GM23248 (cell line): Measurements from ENCODE around the gene SLC6A20. TPM values are rescaled to one million over a fixed set of nuclear protein-coding genes. Genes with fewer than 3 reads are reported as not detected.
A peak's percentile ranks its signal among the peaks of the same experiment; 100 is the strongest.

Experiments
- DNase-seq: peaks from one replicate; pipeline ENCODE4 v3.0.0-alpha.2; 2015
- H2AFZ ChIP-seq: fragments of 200-600 bp; sonication (generic); 2 replicates; pipeline ENCODE4 v1.6.1; 2016; ENCODE audit warnings: antibody characterized with exemption
- H3F3A ChIP-seq: fragments of 200-600 bp; sonication (generic); 2 replicates; pipeline ENCODE4 v1.6.1; 2016; ENCODE audit warnings: mild to moderate bottlenecking, antibody characterized with exemption, mixed run types; ENCODE audit not compliant: insufficient read depth
- H3K27ac ChIP-seq: fragments of 200-600 bp; sonication (generic); 2 replicates; pipeline ENCODE4 v1.5.1; 2016; ENCODE audit warnings: mild to moderate bottlenecking
- H3K27me3 ChIP-seq: fragments of 200-600 bp; sonication (generic); replicated peaks from 2 replicates; pipeline ENCODE4 v1.6.1; 2016; ENCODE audit warnings: mild to moderate bottlenecking; ENCODE audit not compliant: insufficient read depth
- H3K36me3 ChIP-seq: fragments of 200-600 bp; sonication (generic); 2 replicates; pipeline ENCODE4 v1.6.1; 2016; ENCODE audit warnings: low read depth, mild to moderate bottlenecking
- H3K4me1 ChIP-seq: fragments of 200-600 bp; sonication (generic); 2 replicates; pipeline ENCODE4 v1.6.1; 2016; ENCODE audit warnings: mild to moderate bottlenecking; ENCODE audit not compliant: insufficient read depth
- H3K4me2 ChIP-seq: fragments of 200-600 bp; sonication (generic); one replicate; pipeline ENCODE4 v1.6.1; 2016; ENCODE audit warnings: mild to moderate bottlenecking; ENCODE audit not compliant: unreplicated experiment
- H3K4me3 ChIP-seq: fragments of 200-600 bp; sonication (generic); 2 replicates; pipeline ENCODE4 v1.5.1; 2016; ENCODE audit warnings: mild to moderate bottlenecking
- H3K79me2 ChIP-seq: fragments of 200-600 bp; sonication (generic); 2 replicates; pipeline ENCODE4 v1.6.1; 2016; ENCODE audit warnings: mild to moderate bottlenecking; ENCODE audit not compliant: insufficient read depth
- H3K9ac ChIP-seq: fragments of 200-600 bp; sonication (generic); 2 replicates; pipeline ENCODE4 v1.6.1; 2016; ENCODE audit warnings: mild to moderate bottlenecking
- H3K9me2 ChIP-seq: fragments of 200-600 bp; sonication (generic); 2 replicates; pipeline ENCODE4 v1.6.1; 2016; ENCODE audit warnings: mixed run types, mild to moderate bottlenecking, moderate library complexity; ENCODE audit not compliant: insufficient read depth
- H3K9me3 ChIP-seq: fragments of 200-600 bp; sonication (generic); one replicate; pipeline ENCODE4 v1.6.1; 2017; ENCODE audit warnings: low read depth
- H4K20me1 ChIP-seq: fragments of 200-600 bp; sonication (generic); 2 replicates; pipeline ENCODE4 v1.6.0; 2016; ENCODE audit not compliant: insufficient read depth
- EZH2 ChIP-seq: fragments of 200-600 bp; sonication (generic); IDR thresholded peaks from 2 replicates; pipeline ENCODE4 v1.6.1; 2018; ENCODE audit warnings: antibody characterized with exemption, mild to moderate bottlenecking; ENCODE audit not compliant: insufficient read depth, poor library complexity, severe bottlenecking
- EZH2phosphoT487 ChIP-seq: fragments of 200-600 bp; sonication (generic); IDR thresholded peaks from 2 replicates; pipeline ENCODE4 v1.6.1; 2018; ENCODE audit warnings: antibody characterized with exemption, moderate library complexity, mild to moderate bottlenecking, low read depth; ENCODE audit not compliant: insufficient read depth
- WGBS, 2 experiments: methylation state at CpG; one replicate each; pipeline ENCODE4 v1.1.6; 2015 to 2017; ENCODE audit warnings: low lambda C conversion rate in 2 of 2, low coverage in 1 of 2; ENCODE audit errors: missing lambda C conversion rate in 2 of 2; 5-methylcytosine and 5-hydroxymethylcytosine counted together
- in situ Hi-C: fragments of 300-500 bp; cut with MboI; formaldehyde crosslinking; loops from 2 replicates; pipeline ENCODE4 v1.15.0; 2020
- polyA plus RNA-seq: library from polyadenylated mRNA; unstranded; fragments of >200 nt; fragmentation: Nextera tagmentation; extraction: Ambion mirVana; gene quantifications from 2 replicates; pipeline ENCODE4 v1.2.1, GENCODE V29; 2016
- small RNA-seq: library from RNA; depleted of rRNA; stranded (forward); fragments of <200 nt; gene quantifications from one replicate; pipeline ENCODE3, GENCODE V24; 2014; ENCODE audit warnings: low read depth, low replicate concordance
- total RNA-seq: library from RNA; depleted of rRNA; stranded (reverse); fragments of >200 nt; shearing (Covaris generic); gene quantifications from 2 replicates; pipeline ENCODE4 v1.2.3, GENCODE V29; 2014; rRNA removed

The SLC6A20 gene
- total and polyA plus RNA-seq, 2 experiments from 2014 or later: not detected

DNA sequence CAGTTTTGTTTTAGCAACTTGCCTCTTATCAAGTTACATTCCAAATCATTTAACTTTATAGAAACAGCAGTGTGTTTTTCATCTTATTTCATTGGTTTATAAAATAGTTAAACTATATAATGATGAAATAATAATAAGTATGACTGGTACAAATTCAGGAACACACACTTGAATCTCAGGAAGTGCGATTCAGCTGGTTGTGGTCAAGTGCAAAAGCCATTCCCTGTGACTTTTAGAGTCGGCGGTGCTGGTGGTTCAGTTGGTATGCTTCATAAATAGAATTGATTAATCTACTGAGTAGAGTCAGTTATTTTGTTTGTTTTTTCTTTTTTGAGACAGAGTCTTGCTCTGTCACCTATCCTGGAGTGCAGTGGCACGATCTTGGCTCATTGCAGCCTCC is 84.4 kb downstream of the SLC6A20 start:
- no peaks in the 10 kb centered on the region for H3K9me2 ChIP-seq
- WGBS, 2 experiments: 92 to 98% methylated on average over 4 of the region's 4 CpGs
- no peak overlapping the region for H3K4me2 ChIP-seq
- H4K20me1 ChIP-seq: no peaks in the 10 kb centered on the region
- TF ChIP-seq EZH2phosphoT487 (no peak), EZH2 (no peak)
- H3K27ac ChIP-seq: no peak overlapping the region
- H3K4me1 ChIP-seq: no peaks in the 10 kb centered on the region
- H2AFZ ChIP-seq: no peak overlapping the region
- peaks cover 44% of the 10 kb centered on the region for H3K36me3 ChIP-seq
- H3K9me3 ChIP-seq: no peaks in the 10 kb centered on the region
- 0 out of 2 replicates have a peak, but pooled peaks cover 5% of the 10 kb centered on the region for H3K79me2 ChIP-seq
- DNase-seq: peak; percentile 19
- H3F3A ChIP-seq: no peaks in the 10 kb centered on the region
- no peak overlapping the region for H3K4me3 ChIP-seq
- H3K9ac ChIP-seq: no peak overlapping the region
- in situ Hi-C loops: no loop called here
- H3K27me3 ChIP-seq: no peaks in the 10 kb centered on the region

DNA sequence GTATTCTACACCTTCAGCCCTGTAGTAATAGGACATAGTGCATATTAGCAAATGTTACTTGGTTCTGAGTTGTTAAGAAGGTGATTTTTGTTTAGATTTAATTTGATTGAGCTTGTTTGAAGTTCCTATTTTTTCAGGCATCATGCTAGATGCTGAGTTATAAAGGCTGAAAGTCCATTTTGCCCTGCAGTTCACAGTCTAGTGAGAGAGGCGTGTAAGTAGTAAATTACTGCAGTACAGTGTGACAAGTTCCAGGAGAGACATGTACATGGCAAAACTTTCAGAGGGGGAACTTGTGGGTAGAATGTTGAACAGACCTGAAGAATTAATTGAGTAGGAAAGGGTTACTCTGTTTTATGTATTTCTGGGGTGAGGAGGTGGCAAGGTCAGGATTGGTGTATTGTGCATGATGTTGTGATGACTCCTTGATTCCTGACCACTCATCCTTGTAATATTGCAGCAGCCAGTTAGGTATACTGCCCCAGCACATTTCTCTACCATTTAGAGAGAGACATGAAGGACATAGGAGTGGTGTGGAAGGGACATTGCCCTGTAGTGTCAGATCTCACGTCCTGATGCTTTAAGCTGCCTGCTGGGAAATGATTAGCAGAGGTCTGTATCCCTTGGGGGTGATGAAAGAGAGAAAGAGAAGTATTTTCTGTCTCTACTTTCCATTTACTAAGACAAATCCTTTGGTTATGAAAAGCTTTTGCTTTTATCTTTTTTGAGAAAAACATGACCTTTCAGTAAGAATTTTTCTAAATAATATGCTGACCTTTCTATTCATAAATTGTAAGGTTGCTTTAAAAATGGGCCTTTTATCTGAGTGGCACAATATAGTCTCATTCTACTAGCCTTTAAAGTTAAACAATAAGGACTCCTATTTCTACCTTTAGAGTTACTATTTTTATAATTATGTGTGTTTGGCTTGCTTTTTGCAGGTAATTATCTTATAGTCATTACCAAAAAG is 90.2 kb downstream of the SLC6A20 start:
- Histone ChIP-seq H3K4me3 (no peak overlapping the region), H3K27ac (no peak overlapping the region), H3F3A (no peaks in the 10 kb centered on the region), H3K79me2 (peaks cover 51% of the 10 kb centered on the region), H3K9me3 (no peaks in the 10 kb centered on the region), H3K4me2 (no peak overlapping the region), H3K4me1 (no peaks in the 10 kb centered on the region), H3K9ac (no peak overlapping the region), H2AFZ (no peak overlapping the region), H4K20me1 (peaks cover 17% of the 10 kb centered on the region), H3K9me2 (no peaks in the 10 kb centered on the region), H3K36me3 (peaks cover 40% of the 10 kb centered on the region), H3K27me3 (no peaks in the 10 kb centered on the region)
- 80 to 81% methylated on average over 2 of the region's 2 CpGs for WGBS, 2 experiments
- no peak for TF ChIP-seq EZH2phosphoT487
- no peak for TF ChIP-seq EZH2
- in situ Hi-C loops: no loop called here
- peak; percentile 26 for DNase-seq

Small RNA genes within 50 kb of the gene (small RNA-seq; reads per million reads assigned to genes)
- not detected for gene RN7SL145P

Other genes starting within 250 kb of the SLC6A20 start
- gene LIMD1, start 201.8 kb downstream of the SLC6A20 start, total RNA-seq: 8.3 and 10.3 TPM in 2 replicates
- gene LIMD1, start 201.8 kb downstream of the SLC6A20 start, polyA plus RNA-seq: 6.2 and 8.6 TPM in 2 replicates
- gene SACM1L, start 107.1 kb downstream of the SLC6A20 start, total RNA-seq: 33.9 and 41.7 TPM in 2 replicates
- gene SACM1L, start 107.1 kb downstream of the SLC6A20 start, polyA plus RNA-seq: 30.6 and 33.6 TPM in 2 replicates
- gene LZTFL1, start 45.6 kb upstream of the SLC6A20 start, total RNA-seq: 18.3 and 21.8 TPM in 2 replicates
- gene LZTFL1, start 45.6 kb upstream of the SLC6A20 start, polyA plus RNA-seq: 12.7 and 15.1 TPM in 2 replicates
- gene CCR9, start 90.0 kb upstream of the SLC6A20 start, total RNA-seq: not detected in 2 replicates
- not detected in 2 replicates for gene CCR9, start 90.0 kb upstream of the SLC6A20 start, polyA plus RNA-seq
- gene CXCR6, start 146.9 kb upstream of the SLC6A20 start, total RNA-seq: not detected in 2 replicates
- not detected in 2 replicates for gene CXCR6, start 146.9 kb upstream of the SLC6A20 start, polyA plus RNA-seq
- 12.8 and 13.4 TPM in 2 replicates for gene FYCO1, start 199.3 kb upstream of the SLC6A20 start, total RNA-seq
- gene FYCO1, start 199.3 kb upstream of the SLC6A20 start, polyA plus RNA-seq: 6.2 and 6.3 TPM in 2 replicates
- not detected in 2 replicates for gene XCR1, start 230.9 kb upstream of the SLC6A20 start, total RNA-seq
- not detected in 2 replicates for gene XCR1, start 230.9 kb upstream of the SLC6A20 start, polyA plus RNA-seq